Ramos (cell line): ENCODE results near the gene RBM10.

ENCODE experiments used
- in situ Hi-C: fragments of 300-500 bp; cut with MboI; formaldehyde crosslinking; loops from one replicate; pipeline ENCODE4 v1.14.3; 2022; ENCODE audit warnings: low sequenced_read_pairs; ENCODE audit not compliant: unreplicated experiment

Gene RBM10

DNA sequence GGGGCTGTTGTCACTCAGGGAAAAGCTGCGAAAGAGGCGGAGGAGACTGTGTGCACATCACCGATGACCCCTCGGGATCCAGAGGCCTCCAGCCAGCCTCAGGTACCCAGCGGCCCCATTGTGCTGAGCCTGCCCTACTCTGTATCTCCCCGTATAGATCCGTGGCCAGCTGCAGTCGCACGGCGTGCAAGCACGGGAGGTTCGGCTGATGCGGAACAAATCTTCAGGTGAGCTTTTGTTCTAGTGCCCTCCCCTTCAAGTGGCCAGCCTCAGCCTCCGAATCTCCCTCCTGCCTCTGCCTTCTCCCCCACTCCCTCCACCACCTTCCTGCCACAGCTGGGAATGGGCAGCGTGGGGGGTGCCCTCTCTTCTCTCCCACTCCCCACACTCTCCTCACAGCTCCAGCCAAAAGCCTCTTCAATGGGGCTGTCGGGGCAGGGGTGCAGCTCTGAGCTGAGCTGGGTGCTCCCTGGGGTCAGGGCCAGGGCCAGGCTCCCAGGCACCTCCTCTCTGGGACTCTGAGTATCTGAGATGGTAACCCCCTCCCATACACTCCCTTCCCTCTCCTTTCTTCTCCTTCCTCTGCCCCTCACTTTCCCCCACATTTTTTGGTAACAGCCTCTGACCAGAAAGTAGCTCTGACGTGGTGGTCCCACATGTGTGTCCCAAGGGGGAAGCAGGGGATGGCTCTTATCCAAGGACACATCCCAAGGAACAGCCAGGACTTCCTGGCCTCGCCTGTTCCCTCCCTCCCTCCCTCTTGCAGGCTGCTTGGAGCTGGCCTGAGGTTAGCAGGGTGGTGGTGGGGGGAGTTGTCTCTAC, 28.2 kb downstream of the RBM10 start:
- in situ Hi-C loops: no loop called here

DNA sequence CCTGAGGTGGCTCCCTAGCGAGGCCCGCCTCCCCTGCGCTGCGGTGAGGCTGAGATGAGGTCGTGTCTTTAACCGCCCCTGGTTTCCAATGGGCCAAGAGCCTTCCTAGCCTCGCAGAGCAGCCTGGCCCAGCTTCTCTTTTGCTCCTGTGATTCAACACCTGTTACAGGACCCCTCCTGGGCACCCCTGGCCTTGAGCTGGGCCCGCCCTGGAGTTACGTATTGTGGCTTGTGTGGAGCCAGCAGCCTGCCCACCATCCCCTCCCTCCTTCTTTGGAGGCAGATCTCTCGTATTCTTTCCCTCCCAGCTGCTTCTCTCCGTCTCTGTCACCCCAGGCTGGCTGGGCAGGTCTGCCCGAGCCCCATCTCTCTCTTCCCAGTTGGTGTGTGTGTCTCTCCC, 29.4 kb downstream of the RBM10 start:
- in situ Hi-C loops: no loop called here

DNA sequence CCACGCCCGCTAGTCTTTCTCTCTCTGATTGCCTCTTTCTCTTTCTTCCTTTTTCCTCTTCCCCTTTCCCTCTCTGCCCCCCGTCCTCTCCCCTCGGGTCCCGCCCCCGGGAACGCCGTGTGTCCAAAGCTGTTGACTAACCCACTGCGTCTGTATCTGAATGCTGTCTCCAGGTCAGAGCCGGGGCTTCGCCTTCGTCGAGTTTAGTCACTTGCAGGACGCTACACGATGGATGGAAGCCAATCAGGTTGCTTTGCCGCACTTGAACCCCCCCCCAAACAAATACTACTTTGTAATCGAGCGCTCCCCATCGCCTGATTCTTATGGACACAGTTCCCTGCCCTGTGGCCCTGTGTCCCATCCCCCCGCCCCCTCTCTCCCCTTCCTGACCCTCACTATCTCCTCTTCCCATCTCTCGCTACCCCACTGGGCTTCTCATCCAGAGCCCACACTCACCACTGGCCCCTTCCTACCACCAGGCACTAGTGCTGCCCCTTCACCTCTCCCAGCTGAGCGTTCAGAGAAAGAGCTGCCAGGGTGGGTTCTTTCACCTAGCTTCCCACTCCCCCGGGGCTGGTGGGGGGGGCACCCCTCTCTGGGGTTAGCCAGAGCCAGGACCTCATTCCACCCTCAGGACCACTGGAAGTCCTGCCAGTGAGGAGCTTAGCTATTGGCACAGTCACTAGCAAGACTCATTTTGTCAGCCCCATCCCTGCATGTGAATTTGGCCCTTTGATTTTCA, 30.0 kb downstream of the RBM10 start:
- in situ Hi-C loops: no loop called here

DNA sequence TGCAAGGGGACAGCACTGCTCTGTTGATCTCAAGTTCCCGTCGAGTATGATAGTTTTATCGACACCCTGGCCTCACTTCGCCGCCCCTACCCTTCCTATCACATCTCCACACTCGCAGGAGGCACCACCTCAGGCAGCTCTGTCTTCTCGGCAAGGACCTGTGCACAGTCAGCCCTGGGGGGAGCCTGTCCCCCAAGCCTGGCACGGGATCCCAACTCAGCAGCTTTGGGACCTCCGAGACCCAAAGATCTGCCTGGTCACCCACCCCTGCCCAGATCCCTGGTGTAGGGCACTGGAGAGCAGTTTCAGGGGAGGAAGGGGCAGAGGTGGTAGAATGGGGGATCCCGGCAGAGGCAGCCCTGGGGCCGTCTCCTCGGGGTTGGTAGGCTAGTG, 30.6 kb downstream of the RBM10 start:
- in situ Hi-C loops: no loop called here

DNA sequence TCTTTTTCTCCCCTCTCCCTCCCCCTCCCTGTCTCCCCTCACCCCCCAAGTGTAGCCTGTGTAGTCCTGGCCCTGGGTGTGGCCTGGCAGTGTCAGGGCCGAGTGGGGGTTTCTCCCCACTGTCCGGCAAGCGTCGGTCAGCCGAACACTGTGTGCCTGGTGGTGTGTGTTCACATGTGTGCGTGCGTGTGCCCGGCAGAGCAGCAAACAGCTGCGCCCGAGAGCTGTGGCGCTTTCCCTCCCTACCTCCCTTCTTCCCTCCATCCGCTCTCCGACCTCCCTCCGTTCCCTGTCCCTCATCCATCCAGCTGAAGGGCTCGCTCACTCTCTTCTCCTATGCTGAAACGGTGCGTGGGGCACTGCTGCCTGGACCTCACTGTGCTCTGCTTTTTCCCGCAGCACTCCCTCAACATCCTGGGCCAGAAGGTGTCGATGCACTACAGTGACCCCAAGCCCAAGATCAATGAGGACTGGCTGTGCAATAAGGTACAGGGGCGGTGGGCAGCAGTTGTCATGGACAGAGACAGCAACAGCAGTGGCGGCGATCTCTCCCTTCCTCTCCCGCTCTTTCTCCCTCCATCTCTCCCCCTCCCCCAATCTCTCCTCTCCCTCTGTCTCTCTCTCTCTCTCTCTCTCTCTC, 31.2 kb downstream of the RBM10 start:
- in situ Hi-C loops: no loop called here

DNA sequence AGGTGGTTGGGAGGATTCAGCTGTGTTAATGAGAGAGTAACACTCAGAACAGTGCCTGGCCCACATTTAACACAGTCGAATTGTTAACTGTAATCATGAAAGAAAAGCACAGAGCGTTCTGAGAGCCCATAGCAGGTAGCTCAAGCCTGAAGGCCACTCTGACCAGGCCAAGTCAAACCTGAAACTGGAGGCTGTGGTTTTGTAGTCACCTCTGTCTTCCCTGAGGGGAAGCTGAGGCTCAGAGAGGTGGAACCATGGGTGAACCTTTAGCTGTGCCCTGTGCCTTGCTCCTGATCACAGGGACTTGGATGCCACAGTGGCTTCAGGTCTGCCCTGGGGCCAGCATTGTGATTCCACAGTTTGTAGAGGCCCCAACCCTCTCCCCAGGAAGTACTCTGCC, 32.1 kb downstream of the RBM10 start:
- in situ Hi-C loops: no loop called here

DNA sequence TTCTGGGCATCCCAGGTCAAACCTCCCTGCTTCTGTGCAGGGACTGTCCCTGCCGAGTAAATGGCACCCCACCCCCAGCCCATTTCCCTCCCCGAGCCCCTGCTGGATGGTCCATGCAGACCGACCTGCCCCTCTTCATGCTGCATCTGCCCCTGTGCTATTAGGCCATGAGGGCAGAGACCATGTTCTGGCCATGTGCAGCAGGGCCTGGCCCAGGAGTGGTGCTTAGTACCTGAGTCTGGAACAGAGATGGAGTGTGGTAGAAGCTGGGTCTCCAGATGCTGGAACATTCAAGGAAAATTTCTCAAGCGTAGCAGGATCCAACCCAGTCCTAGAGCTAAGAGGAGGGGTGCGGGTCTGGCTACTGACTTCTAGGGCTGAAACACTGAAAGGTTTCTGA, 33.3 kb downstream of the RBM10 start:
- in situ Hi-C loops: no loop called here

DNA sequence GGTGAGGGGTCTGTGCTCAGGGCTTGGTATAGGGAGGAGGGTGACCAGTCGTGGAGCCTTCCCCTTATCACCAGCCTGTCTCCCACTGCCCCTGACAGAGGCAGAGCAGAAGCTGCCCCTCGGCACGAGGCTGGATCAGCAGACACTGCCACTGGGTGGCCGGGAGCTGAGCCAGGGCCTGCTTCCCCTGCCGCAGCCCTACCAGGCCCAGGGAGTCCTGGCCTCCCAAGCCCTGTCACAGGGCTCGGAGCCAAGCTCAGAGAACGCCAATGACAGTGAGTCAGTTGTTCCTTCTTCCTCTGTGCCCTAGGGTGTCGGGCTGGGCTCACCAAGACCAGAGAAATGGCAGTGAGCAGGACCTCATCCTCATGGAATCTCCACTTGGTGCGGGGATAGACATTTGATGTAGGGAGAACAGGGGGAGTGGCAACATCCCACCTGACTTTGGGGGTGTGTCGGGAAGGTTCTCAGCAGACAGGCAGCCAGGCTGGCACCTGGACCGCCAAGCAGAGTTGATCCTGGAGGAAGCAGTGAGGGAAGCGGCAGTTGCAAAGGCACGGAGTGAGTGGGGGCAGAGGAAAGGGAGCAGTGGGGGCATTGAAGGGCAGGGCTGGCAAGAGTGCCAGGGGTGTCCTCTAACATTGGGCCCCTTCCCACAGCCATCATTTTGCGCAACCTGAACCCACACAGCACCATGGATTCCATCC, 34.4 kb downstream of the RBM10 start:
- in situ Hi-C loops: no loop called here

DNA sequence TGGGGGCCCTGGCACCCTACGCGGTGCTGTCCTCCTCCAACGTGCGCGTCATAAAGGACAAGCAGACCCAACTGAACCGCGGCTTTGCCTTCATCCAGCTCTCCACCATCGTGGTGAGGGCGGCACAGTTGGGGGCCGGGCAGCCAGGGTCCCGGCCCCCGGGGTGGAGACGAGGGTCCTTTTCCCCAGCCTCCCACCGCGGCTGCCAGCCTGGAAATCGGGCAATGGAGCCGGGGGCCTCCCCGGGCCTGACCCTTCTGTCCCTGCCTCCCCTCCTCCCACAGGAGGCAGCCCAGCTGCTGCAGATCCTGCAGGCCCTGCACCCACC, 34.9 kb downstream of the RBM10 start:
- in situ Hi-C loops: no loop called here

DNA sequence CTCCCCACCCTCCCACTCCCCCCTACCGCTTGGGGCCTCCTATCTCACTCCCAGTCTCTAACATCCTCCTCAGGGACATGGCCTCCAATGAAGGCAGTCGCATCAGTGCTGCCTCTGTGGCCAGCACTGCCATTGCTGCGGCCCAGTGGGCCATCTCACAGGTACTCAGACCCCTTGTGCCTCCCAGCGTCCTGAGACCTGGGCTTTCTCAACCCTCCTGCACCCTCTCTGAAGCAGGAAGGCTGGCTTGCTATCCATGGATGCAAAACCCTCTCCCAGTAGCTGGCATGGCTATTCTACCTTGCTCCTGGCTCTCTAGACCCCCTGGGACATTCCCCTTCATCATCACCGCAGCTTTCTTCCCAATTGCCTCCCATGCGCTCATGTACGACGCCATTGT, 35.3 kb downstream of the RBM10 start:
- in situ Hi-C loops: no loop called here

DNA sequence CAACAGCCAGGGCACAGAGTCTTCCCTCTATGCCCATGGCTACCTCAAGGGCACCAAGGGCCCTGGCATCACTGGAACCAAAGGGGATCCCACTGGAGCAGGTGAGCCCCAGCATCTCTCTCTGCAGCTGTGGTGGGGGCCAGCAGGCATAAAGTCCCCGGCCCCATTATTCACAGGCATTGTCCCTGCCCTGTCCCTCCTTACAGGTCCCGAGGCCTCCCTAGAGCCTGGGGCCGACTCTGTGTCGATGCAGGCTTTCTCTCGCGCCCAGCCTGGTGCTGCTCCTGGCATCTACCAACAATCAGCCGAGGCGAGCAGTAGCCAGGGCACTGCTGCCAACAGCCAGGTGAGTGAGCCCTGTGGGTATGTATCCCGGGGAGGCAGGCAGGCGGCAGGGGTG, 36.3 kb downstream of the RBM10 start:
- in situ Hi-C loops: no loop called here

DNA sequence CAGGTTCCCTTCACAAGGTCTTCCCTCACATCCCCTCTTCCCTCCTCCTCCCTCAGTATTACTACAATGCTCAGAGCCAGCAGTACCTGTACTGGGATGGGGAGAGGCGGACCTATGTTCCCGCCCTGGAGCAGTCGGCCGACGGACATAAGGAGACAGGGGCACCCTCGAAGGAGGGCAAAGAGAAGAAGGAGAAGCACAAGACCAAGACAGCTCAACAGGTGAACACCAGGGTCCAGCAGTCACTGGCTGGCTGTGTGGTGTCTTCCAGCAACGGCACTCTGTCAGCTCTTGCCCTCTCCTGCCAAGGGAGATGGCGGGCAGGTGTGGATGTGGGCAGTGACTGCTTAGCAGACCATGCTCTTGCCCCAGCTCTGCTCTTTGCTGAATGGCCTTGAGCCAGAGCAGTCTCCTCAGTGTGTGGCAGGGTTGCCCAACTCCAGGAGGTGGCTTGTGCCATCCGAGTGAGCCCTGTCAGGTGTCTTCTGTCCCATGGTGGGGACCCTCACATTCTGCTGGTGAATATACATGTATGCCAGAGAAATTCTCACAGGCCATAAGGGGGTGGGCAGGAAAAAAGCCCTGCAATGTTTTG, 37.2 kb downstream of the RBM10 start:
- in situ Hi-C loops: no loop called here

DNA sequence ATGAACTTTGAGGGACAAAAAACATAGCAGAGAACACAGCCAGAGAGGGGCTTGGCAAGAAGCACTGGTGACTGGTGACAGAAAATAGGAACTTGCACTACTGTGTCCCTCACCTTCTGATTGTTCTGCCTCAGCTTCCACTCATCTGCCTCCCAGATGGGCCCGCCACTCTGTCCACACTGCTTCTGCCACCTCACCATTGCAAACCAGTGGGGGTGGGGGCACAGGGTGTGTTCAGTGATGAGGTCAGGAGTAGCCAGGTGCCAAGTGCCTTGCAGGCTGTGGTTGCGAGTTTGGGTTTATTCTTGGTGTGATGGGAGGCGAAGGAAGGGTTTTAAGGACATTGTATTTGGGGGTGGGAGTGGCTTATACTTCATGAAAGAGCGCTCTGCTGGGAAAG, 39.5 kb downstream of the RBM10 start:
- in situ Hi-C loops: no loop called here

DNA sequence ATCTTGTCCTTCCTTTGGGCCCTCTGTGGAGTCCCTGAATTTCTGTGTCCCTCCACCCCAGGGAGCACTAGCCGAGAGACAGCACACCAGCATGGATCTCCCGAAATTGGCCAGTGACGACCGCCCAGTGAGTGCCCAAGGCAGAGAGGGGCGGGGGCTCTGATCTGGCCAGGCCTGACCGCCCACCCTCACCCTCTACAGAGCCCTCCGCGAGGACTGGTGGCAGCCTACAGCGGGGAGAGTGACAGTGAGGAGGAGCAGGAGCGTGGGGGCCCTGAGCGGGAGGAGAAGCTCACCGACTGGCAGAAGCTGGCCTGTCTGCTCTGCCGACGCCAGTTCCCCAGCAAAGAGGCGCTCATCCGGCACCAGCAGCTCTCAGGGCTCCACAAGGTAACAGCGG, 40.2 kb downstream of the RBM10 start:
- in situ Hi-C loops: no loop called here

DNA sequence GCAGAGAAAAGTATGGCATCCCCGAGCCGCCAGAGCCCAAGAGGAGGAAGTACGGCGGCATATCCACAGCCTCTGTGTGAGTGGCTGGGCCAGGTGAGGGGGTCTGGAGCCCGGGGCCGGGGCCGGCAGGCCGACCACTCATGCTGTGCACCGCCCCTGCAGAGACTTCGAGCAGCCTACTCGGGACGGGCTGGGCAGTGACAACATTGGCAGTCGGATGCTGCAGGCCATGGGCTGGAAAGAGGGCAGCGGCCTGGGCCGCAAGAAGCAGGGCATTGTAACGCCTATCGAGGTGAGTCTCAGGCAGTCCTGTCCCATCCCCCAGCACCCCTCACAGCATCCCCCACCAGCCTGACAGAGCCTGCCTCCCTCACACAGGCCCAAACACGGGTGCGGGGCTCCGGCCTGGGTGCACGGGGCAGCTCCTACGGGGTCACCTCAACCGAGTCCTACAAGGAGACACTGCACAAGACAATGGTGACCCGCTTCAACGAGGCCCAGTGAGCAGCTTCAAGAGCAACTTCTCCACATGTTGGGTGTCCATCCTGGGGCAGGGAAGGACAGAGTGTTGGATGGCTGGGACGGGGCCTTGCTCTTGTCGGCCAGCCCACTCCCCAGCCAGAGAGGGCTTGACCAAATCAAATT, 41.2 kb downstream of the RBM10 start:
- in situ Hi-C loops: no loop called here

DNA sequence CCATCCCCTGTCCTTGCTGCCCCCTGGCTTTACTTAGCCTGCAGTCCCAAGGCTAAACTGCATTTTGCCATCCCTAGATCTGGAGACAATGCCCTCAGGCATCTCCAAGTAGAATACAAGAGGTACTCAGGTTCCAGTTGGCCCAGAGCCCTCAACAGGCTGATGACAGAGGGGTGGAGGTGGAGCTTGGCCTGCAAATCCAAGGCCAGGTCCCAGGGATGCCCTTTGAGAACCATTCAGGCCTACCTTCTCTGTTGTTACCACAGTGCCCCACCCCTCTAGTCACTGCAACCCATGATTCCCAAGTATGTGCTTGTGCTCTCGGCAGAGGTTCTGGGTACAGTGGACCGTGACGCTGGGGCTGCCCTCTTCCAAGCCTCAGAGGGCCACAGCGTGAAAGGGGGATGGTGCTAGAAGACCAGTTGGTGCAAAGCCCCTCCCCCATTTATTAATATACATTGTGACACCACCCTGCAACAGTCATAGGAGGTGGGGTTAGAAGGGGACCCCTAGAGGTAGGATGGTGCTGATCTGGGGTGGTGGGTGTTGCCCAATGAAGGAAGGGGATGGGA, 42.2 kb downstream of the RBM10 start:
- in situ Hi-C loops: no loop called here

DNA sequence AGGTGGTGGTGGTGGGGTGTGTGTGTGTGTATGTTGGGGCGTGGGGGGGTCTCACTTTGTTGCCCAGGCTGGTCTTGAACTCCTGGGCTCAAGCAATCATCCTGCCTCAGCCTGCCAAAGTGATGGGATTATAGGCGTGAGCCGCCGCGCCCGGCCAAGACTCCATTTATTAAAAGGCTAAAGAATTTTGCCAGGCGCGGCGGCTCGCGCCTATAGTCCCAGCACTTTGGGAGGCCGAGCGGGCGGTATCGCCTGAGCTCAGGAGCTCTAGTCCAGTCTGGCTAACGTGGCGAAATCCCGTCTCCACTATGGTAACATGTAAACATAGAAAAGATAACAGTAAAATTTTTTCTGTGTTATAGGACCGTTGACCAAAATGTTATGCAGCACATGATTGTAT, 44.9 kb downstream of the RBM10 start:
- in situ Hi-C loops: loop anchor here (10.0 kb wide), 1 partner anchor 175 kb away; no protein-coding TSS in a partner anchor

DNA sequence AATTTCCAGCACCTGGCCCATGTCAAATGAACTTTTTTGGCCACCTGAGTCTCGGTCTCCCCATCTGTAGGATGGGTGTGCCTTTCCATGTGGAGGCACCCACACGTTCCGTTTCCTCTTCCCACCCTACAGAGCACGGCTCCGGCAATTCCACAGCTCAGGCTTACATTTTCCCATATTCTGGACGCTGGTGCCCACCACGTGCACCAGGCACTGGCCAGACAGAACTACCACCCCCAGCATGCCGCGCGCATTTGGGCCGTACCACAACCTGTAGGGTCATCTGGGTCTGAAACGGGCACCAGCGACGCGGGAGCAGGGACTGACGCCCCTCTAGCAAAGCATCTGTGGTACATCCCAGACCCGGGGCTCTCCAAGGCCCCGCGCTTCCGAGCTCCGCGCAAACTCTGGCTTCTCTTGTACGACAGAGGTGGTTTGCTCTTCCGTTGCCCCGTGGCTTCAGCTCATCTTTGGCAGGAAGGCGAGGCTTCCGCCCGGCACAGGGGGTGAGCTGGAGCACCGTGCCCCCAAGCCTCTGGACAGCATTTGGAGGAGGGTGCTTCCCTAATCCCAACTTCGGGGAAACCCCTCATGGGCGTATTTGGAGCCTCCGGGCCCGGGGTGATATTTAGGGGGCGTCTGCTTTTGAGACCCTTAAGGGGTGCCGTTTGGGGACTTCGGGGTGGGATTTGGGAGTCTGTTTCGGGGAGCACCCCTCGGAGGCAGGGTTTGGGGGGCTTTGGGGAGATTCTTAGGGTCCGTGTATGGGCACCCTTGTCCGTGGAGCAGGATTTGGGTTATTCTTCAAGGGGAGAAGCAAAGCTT, 45.6 kb downstream of the RBM10 start:
- in situ Hi-C loops: loop anchor here (10.0 kb wide), 1 partner anchor 174 kb away; no protein-coding TSS in a partner anchor

DNA sequence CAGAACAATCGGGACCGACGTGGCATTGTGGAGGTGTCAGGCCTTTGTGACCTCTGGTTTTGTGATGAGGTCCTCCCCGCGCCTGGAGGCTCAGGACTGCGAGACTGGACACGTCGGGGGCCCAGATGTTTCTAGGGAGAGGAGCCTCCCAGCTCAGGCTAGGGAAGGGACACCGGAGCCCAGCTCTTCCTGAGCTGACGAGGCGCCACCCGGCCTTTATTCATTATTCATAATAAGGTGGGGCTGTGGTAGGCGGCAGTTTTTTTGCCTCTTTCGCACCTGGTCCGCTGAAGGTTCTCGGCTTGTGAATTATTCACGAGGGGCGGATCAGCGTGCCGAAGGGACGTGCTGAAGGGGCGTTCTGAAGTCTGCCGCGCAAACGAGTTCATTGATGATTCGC, 46.3 kb downstream of the RBM10 start:
- in situ Hi-C loops: loop anchor here (10.0 kb wide), 1 partner anchor 173 kb away; no protein-coding TSS in a partner anchor
